ENCODE measurements around the gene NFATC4.
"Not testable (repeated sequence)": the region's sequence is repeated elsewhere in the genome, so short reads cannot be mapped to it uniquely, and the experiment has no call there.

NFATC4 gene

DNA sequence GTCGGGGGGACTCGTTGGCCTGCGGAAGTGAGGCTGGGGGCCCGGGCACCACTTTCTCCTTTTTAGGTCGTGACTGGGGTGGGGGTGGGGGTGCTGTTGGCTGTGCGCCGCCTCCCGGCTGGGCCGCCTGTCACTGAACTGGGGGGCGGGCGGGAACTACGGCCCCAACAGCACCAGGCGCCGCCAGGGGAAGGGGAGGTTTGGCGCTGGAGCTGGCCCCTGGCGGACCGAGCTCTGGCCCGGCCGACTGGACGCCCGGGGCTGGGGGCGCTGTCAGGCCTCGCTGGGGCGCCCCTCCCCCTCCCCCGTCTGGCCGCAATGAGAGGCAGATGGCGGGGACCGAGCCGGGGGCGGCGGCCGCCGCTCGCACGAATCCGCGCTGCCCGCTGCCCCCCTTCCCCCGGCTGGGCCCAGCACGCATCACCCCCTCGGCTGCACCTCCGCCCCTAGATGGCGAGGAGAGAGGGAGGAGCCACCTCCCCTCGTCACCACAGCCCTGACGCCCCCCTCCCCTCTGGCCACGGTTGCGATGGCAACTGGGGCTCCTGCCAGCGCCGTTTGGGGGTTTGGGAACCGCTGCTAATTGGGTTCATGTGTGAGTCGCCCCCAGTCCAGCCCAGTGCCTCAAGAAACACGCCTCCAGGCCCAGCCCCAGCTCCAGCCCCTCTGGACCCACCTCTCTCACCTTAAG is 723 bp downstream of the NFATC4 start:
- DNase-seq, result peak; percentile 76

DNA sequence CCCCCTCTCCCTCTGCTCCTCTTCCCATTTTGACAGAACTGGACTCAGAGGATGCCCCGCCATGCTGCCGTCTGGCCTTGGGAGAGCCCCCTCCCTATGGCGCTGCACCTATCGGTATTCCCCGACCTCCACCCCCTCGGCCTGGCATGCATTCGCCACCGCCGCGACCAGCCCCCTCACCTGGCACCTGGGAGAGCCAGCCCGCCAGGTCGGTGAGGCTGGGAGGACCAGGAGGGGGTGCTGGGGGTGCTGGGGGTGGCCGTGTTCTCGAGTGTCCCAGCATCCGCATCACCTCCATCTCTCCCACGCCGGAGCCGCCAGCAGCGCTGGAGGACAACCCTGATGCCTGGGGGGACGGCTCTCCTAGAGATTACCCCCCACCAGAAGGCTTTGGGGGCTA is 1.5 kb downstream of the NFATC4 start:
- no peak for DNase-seq

- no peak for DNase-seq
Measured at GRCh38 chr14:24369907-24370687, 2.1 kb downstream of the NFATC4 start.

GRCh38 chr14:24370748-24371147 is 2.8 kb downstream of the NFATC4 start:
- DNase-seq, result no peak

GRCh38 chr14:24371605-24372004 is 3.6 kb downstream of the NFATC4 start:
- not testable (repeated sequence) for DNase-seq

GRCh38 chr14:24372701-24373416 is 4.9 kb downstream of the NFATC4 start:
- DNase-seq, result no peak

GRCh38 chr14:24376448-24377070 is 8.6 kb downstream of the NFATC4 start:
- DNase-seq, result peak; percentile 83

GRCh38 chr14:24377126-24377525 is 9.1 kb downstream of the NFATC4 start:
- no peak for DNase-seq

DNA sequence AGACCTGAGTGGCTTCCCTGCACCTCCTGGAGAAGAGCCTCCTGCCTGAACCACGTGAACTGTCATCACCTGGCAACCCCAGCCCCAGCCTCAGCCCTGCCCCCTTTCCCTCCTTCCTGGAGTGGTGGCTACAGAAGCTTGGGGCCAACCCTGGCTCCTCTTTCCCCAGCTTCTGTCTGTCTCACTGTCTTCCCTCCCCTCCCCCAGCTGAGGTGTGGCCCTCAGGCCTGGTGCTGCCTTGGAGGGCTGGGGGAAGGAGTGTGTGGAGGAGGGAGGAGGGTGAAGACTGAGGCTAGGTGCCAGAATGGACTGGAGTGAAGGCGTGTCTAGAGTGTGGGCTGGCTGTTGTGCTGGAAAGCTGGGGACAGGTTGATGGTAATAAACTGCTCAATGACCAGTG is 9.7 kb downstream of the NFATC4 start:
- peak; percentile 36 for DNase-seq

DNA sequence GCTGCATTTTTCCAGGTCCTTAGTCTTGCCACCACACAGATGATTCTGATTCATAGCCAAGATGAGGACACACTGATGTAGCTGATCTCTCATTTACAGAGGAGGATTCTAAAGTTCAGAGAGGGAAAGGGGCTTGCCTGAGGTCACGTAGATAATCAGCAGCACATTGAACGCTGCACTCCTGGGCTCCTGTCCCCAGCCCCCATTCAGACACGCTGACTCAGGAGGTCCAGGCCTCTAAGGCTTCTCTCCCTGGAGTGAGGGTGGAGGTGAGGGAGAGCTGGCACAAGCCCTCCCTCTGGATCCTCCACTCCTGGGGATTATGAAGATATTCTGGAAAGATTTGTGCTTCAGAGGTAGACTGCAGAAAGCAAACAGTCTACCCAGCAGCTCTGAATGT is 10.3 kb downstream of the NFATC4 start:
- no peak for DNase-seq

GRCh38 chr14:24378981-24379906 is 11.3 kb downstream of the NFATC4 start:
- no peak for DNase-seq

DNA sequence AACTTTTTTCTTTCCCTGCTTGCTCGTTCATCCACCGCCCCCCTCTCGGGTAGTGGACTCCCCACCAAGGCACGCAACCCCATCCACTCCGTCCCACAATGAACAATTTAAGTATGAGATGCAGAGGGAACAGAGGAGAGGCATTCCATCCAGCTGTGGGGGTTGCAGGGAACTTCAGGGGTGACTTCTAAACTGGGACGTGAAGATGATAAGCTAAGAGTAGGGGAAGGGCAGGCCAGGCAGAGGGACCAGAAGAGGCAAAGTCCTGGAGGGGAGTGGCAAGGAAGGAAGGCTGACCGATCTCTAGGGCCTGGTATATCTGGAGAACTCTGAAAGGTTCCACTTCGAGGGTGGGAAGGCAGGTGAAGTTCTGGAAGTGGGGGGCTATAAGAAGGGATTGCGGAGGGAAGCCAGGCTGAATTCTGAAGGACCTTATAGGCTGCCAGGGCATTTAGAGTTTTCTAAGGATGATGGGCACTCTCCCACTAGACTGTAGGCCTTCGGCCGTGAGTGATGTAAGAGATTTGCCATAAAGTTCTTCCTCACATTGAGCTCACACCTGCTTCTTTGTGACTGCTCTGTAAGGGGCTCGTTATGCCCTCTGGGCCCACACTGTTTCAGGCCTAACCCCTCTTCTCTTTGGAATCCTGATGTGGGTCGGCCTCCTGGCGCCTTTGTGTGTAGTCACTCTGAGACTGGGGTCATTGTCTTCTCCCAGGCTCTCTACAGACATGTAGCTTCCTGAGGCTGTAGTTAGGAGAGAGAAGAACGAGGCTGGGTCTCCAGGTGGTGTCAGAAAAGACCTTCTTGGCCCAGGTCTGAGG is 12.1 kb downstream of the NFATC4 start:
- DNase-seq, result no peak

DNA sequence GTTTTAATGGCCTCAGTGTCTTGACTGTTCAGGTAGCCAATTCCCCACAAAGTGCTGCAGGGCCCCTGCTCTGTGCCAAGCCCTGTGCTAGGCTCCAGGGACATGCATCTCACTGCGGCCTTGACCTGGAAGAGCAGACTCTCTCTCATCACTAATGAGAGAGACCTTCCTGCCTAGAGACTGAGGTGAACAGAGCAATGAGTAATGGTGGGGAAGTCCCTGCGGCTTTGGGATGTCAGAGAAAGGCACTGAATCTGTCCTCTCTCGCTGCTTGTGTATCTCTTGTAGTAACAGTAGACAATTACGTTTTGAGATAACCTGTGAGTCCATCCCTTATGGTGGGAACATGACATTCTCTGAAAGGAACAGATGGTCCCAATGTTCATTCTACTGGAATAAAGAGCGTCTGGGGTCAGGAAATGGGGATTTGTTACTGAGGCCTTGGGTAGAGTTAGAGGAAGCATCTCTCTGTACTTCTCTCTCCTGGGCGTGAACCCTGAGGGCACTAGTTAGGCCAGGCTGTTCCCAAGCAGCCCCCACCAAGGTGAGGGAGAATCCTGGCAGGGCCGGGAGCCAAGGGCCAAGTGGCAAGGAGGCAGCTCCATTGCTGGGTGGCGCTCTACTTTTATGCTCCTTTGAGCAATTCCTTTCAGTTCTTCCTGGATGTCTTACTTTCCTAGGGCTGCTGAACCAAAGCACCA is 13.5 kb downstream of the NFATC4 start:
- no peak for DNase-seq

DNA sequence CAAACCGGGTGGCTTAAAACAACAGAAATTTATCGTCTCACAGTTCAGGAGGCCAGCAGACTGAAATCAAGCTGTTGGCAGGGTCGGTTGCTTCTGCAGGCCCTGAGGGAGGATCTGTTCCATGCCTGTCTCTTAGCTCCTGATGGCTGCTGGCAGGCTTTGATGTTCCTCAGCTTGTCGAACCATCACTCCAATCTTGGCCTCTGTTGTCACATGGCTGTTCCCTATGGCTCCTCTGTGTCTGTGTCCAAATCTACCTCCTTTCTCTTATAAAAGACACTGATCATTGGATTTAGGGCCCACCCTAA is 14.0 kb downstream of the NFATC4 start:
- no peak for DNase-seq

- DNase-seq, result no peak
Measured at GRCh38 chr14:24384169-24384568, 16.2 kb downstream of the NFATC4 start.

- no peak for DNase-seq
Measured at GRCh38 chr14:24385524-24385923, 17.5 kb downstream of the NFATC4 start.

GRCh38 chr14:24387009-24387345 is 19.0 kb downstream of the NFATC4 start:
- no peak for DNase-seq

GRCh38 chr14:24387579-24387978 is 19.6 kb downstream of the NFATC4 start:
- not testable (repeated sequence) for DNase-seq

DNA sequence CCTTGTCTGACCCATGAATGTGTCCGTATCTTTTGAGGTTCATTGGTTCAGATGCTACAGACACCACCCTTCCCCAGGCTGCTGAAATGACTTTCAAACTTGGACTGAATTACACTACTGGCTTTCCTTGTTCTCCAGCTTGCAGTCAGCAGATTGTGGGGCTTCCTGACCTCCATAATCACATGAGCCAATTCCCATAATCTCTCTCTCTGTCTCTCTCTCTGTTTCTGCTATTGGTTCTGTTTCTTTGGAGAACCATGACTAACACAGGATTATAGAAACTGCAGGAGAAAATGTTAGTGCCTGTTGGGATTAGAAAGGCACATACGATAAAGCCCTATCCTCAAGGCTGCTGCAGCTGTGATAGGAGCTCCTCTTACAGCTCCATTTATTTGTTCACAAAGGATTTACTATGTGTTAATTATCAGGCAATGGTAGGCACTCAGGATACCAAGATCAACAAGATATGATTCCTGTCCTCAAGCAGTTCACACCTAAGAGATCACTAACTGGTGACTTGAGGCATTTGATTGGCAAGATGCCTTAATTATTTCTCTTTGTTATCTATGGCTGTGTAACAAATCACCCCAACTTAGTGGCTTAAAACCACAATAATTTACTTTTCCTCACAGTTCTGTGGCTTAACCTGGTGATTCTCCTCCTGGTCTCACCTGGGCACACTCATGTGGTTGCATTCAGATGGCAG is 20.6 kb downstream of the NFATC4 start:
- DNase-seq, result no peak

DNA sequence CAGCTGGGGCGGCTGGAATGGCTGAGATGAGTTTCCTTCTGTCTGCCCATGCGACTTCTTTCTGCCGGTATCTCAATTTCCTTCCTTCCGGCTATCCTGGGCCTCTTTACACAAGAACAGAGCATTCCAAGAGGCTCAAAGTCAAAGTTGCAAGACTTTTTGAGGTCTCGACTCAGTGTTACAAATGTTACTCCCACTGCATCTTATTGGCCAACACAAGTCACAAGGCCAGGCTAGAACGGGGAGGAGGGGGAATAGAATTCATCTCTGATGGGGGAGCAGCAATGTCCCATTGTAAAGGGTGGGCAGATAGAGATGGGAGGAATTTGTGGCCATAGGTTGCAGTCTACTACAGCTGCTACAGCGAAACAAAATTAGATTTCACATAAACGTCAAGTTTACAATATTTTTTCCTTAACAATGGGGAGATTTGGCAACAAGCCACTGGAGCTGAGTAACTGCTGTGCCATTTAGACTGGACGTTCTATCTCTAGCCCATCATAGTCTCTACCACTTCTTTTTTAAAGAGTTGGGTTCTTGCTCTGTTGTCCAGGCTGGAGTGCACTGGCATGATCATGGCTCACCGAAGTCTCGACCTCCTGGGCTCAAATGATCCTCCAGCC is 21.4 kb downstream of the NFATC4 start:
- DNase-seq, result no peak

Data from NCI-H1436 (cell line).